GM12864 (cell line): ENCODE data around the gene C5orf15.
A peak's percentile ranks its signal among the peaks of the same experiment; 100 is the strongest.

Experiments
- DNase-seq: peaks from one replicate; pipeline ENCODE4 v3.0.0-alpha.2; 2011; ENCODE audit warnings: low read depth
- H3K4me3 ChIP-seq: 2 replicates; pipeline ENCODE4 v1.5.1; 2011; ENCODE audit warnings: mild to moderate bottlenecking, low read depth, low read length, control low read depth
- CTCF ChIP-seq: IDR thresholded peaks from 2 replicates; pipeline ENCODE4 v1.5.1; 2011; ENCODE audit warnings: low read depth, mild to moderate bottlenecking, moderate library complexity, low read length, control low read depth, inconsistent platforms; ENCODE audit errors: missing control alignments

The C5orf15 gene

GRCh38 chr5:133952729-133953567 lies 15.5 kb downstream of the C5orf15 start:
- H3K4me3 ChIP-seq: no peak overlapping the region
- no peak for TF ChIP-seq CTCF
- no peak for DNase-seq

DNA sequence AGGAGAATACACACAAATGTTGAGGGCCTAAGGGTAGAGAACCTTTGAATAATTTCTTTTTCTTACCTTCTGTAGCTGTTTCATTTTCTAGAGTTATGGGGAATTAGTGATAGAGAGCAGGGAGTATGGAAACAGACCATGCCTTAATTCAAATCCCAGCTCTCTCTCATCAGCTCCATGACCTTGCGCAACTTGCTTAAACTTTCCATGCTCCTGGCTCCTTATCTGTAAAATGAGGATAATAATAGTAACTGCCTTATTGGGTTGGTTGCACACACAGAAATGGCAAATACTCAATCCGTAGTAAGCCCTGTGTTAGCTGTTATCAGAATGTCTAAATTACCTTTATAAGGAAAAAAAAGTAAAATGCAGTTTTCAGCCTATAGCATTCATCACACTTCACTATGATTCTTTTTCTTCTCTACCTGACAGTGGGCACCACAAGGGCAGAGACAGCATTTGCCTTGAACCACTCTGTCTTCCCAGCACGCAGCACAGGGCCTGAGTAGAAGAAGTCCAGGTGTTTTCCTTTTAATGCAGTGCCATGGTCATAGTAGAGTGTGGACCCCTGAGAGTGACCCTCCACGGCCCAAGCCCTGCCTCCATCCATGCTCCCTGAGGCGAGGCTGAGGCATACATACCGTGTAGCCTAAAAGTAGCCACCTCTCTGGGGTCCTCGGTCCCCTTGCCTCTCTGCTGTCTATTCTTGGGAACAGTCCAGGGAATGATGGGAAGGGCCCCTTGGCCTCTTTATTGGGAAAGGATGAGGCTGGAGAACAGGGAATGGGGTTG lies 17.4 kb downstream of the C5orf15 start:
- TF ChIP-seq CTCF: no peak
- no peak overlapping the region for H3K4me3 ChIP-seq
- no peak for DNase-seq

DNA sequence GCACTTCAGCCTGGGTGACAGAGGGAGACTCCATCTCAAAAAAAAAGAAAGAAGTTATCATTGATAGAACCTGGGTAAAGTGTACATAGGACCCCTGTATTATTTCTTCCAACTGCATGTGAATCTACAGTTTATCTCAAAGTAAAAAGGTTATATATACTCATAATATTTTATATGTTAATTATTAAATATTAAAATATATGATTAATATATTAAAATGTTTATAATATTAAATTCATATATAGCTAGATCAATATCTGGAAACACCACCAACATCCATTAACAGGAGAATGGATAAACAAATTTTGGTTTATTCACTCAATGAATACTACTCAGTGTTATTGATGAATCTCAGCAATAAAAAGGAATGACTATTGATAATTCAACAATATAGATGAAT lies 19.7 kb downstream of the C5orf15 start:
- no peak for DNase-seq
- no peak overlapping the region for H3K4me3 ChIP-seq
- TF ChIP-seq CTCF: no peak

DNA sequence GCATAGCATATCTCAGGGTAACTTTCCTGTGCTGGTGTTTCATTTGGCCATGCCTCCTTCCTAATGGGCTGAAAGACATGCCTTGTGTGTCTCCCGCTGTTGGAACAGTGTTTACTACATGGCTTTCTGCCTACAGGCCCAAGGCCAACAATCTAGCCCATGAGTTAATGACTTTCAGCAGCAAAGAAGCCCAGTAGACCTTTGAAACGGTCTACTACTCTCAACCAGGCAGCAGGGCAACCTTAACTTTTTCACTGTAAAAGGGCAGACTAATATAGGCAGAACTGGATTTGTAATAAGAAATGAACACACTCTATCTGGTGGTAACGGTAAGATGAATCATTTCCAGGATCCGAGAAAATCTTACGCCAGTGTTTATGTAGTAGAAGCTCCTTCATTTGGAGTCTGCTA lies 21.0 kb downstream of the C5orf15 start:
- H3K4me3 ChIP-seq: no peak overlapping the region
- no peak for TF ChIP-seq CTCF
- no peak for DNase-seq

DNA sequence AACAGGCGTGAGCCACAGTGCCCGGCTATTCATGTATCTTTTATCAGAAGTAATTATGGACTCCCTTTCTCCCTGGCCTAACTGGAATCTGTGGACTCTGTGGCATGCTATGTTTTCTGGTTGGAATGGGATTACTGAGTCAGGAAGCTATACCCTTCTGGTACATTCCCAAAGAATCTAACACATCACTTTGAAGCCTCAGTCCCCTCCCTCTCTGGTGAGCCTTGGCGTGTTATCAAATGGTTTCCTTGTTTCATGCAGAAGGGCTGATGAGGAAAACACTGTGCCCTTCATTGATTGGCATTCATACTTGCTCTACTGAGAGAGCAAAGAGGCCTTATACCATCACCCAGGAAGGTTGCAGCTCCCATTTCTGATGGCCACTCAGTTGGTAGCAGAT lies 22.9 kb downstream of the C5orf15 start:
- no peak for DNase-seq
- no peak for TF ChIP-seq CTCF
- no peak overlapping the region for H3K4me3 ChIP-seq

- no peak for DNase-seq
- peak; percentile 87 for TF ChIP-seq CTCF
- H3K4me3 ChIP-seq: no peak overlapping the region
Observed at GRCh38 chr5:133944263-133945185, 23.9 kb downstream of the C5orf15 start.
